ENCODE results near the gene EYA3. TPM values are rescaled to one million over a fixed set of nuclear protein-coding genes. Genes with fewer than 3 reads are reported as not detected.

The EYA3 gene
- total and polyA plus RNA-seq, 2 of the 8 experiments (the other 6 are each of a cell fraction or from before 2014, with no cell fraction given): 15.0 to 33.9 TPM

- H3K23me2 ChIP-seq (ENCODE audit: low read depth, low read length): no peaks in the 10 kb centered on the region
- WGBS, 2 experiments (ENCODE audit: extremely low coverage in 1 of 2, insufficient coverage in 1 of 2, insufficient read length in 1 of 2, insufficient replicate concordance in 2 of 2, low coverage in 1 of 2, low lambda C conversion rate in 2 of 2, missing lambda C conversion rate in 1 of 2): 85% methylated on average over 11 of the region's 11 CpGs; no CpG with 5 or more reads in 1 of the 2 experiments
- H3K79me1 ChIP-seq (ENCODE audit: low read depth, low read length): peaks cover 2% of the 10 kb centered on the region; the same call in 1 of the 2 replicates
- H3K79me2 ChIP-seq (ENCODE audit: control insufficient read depth in 1 of 2, insufficient read depth in 2 of 2, low read length in 2 of 2): peaks cover 0 to 65% of the 10 kb centered on the region in 2 experiments; a peak in 2 of 4 replicates
- no peak overlapping the region for H3K23ac ChIP-seq (ENCODE audit: insufficient read length)
- H2BK120ac ChIP-seq (replicated peaks; ENCODE audit: low read depth, low read length): no peak overlapping the region
- H3K27ac ChIP-seq (ENCODE audit: low read depth, low read length): no peak overlapping the region
- no peak overlapping the region for H4K5ac ChIP-seq (ENCODE audit: insufficient read length, low read depth, low read length)
- no peak overlapping the region for H2BK20ac ChIP-seq (ENCODE audit: low read length)
- no peaks in the 10 kb centered on the region for H3K9me3 ChIP-seq (ENCODE audit: insufficient read depth in 2 of 2, low read depth in 1 of 2, low read length in 1 of 2)
- no peaks in the 10 kb centered on the region for H3K27me3 ChIP-seq (replicated peaks in 1 of 4; ENCODE audit: control insufficient read depth in 3 of 4, extremely low read depth in 1 of 4, insufficient read depth in 3 of 4, low read length in 3 of 4)
- H3K36me3 ChIP-seq (ENCODE audit: control insufficient read depth in 2 of 4, insufficient read depth in 4 of 4, low read length in 3 of 4): no peaks in the 10 kb centered on the region
- H4K20me1 ChIP-seq (replicated peaks in 1 of 2; ENCODE audit: control insufficient read depth in 1 of 2, insufficient read depth in 2 of 2, low read length in 2 of 2): peaks cover 0 to 2% of the 10 kb centered on the region in 2 experiments
- DNase-seq (ENCODE audit: low read depth in 1 of 2, low spot score in 2 of 2): no peak
- POLR2A ChIA-PET (ENCODE audit: partially characterized antibody): no interaction called here
- no peak for FAIRE-seq
- H3K4me3 ChIP-seq (ENCODE audit: extremely low read depth in 1 of 4, insufficient read depth in 2 of 4, low read depth in 3 of 4, low read length in 4 of 4): no peak overlapping the region
- no peak overlapping the region for H3K9ac ChIP-seq (replicated peaks in 1 of 4; ENCODE audit: extremely low read depth in 1 of 4, low read depth in 3 of 4, low read length in 3 of 4)
- H2AFZ ChIP-seq (ENCODE audit: low read length): no peak overlapping the region
- no peak overlapping the region for H2BK15ac ChIP-seq (ENCODE audit: low read length)
- H3K4me2 ChIP-seq (ENCODE audit: insufficient read depth in 1 of 2, low read depth in 2 of 2, low read length in 2 of 2): no peak overlapping the region
- CTCF ChIA-PET (ENCODE audit: partially characterized antibody): interaction anchor here (0.7 kb wide), 1 partner anchor 8 kb away, joined by 3 read pairs; no protein-coding TSS in a partner anchor
- H3K18ac ChIP-seq (ENCODE audit: extremely low read depth, low read length): no peak overlapping the region
- no peak overlapping the region for H3K56ac ChIP-seq (replicated peaks; ENCODE audit: insufficient read length, low read depth, low read length)
- no peak overlapping the region for H2BK5ac ChIP-seq (ENCODE audit: low read depth, low read length)
- H3K4me1 ChIP-seq (replicated peaks in 1 of 4; ENCODE audit: control insufficient read depth in 3 of 4, insufficient read depth in 4 of 4, low read length in 3 of 4): no peaks in the 10 kb centered on the region
- H2AK5ac ChIP-seq (ENCODE audit: low read depth, low read length): no peak overlapping the region
- no peak overlapping the region for H3K4ac ChIP-seq (replicated peaks; ENCODE audit: insufficient read length, low read depth, low read length)
- no peak for TF ChIP-seq CREB1 (IDR thresholded peaks at IDR 0.05)
- TF ChIP-seq RAD21 (IDR thresholded peaks at IDR 0.05 in 1 of 2, conservative IDR thresholded peaks at IDR 0.05 in 1 of 2; ENCODE audit: low read depth in 2 of 2, low read length in 2 of 2): no peak
- no peak for TF ChIP-seq ASH2L (IDR thresholded peaks at IDR 0.05; ENCODE audit: low read length)
- no peak for TF ChIP-seq JUN (IDR thresholded peaks at IDR 0.05; ENCODE audit: low read depth, low read length)
- TF ChIP-seq HDAC6 (IDR thresholded peaks at IDR 0.05; ENCODE audit: low read depth, low read length): no peak
- TF ChIP-seq GTF2F1 (IDR thresholded peaks at IDR 0.05; ENCODE audit: borderline replicate concordance, low read depth, low read length): no peak
- no peak for TF ChIP-seq ATF3 (IDR thresholded peaks at IDR 0.05; ENCODE audit: insufficient read depth, low read depth, low read length)
- no peak for TF ChIP-seq USF2 (IDR thresholded peaks at IDR 0.05; ENCODE audit: low read length)
- TF ChIP-seq CEBPB (IDR thresholded peaks at IDR 0.05; ENCODE audit: low read depth, low read length): no peak
- TF ChIP-seq CHD2 (IDR thresholded peaks at IDR 0.05; ENCODE audit: low read length): no peak
- H4K8ac ChIP-seq (ENCODE audit: extremely low read depth, insufficient read depth, low read length): no peak overlapping the region
- no peak overlapping the region for H3K14ac ChIP-seq (ENCODE audit: insufficient read length)
- no peak overlapping the region for H4K91ac ChIP-seq (replicated peaks; ENCODE audit: insufficient read length, low read length)
- H2BK12ac ChIP-seq (ENCODE audit: low read depth, low read length): no peak overlapping the region
Measured at GRCh38 chr1:28070725-28071593, 17.5 kb downstream of the EYA3 start.

Measured in H1 (cell line).